PFSK-1 (cell line): ENCODE data around the gene PHF13.

ENCODE experiments used
- FOXP2 ChIP-seq: optimal IDR thresholded peaks from 2 replicates; pipeline ENCODE3; 2011; ENCODE audit warnings: borderline replicate concordance, control low read depth, inconsistent platforms; ENCODE audit not compliant: insufficient read depth; ENCODE audit errors: extremely low read length, extremely low read depth
- POLR2AphosphoS5 ChIP-seq: IDR thresholded peaks from 2 replicates; pipeline ENCODE4 v1.6.1; 2012; ENCODE audit warnings: low read depth, mild to moderate bottlenecking, control low read depth, low read length, moderate library complexity
- REST ChIP-seq, 2 experiments: IDR thresholded peaks; 2 replicates each; pipeline versions ENCODE4 v1.6.1 to v1.8.0; 2011 to 2012; ENCODE audit warnings: low read depth in 2 of 2, low read length in 2 of 2, control low read depth in 1 of 2, inconsistent platforms in 1 of 2, mild to moderate bottlenecking in 1 of 2, moderate library complexity in 1 of 2; ENCODE audit not compliant: insufficient read depth in 1 of 2
- SIN3A ChIP-seq: IDR thresholded peaks from 2 replicates; pipeline ENCODE4 v1.6.1; 2012; ENCODE audit warnings: mild to moderate bottlenecking, low read length, moderate library complexity, borderline replicate concordance; ENCODE audit not compliant: insufficient read depth
- TAF1 ChIP-seq: IDR thresholded peaks from 2 replicates; pipeline ENCODE4 v1.6.1; 2012; ENCODE audit warnings: low read length, control low read depth, borderline replicate concordance; ENCODE audit not compliant: insufficient read depth

Gene PHF13

GRCh38 chr1:6614019-6614928 is 743 bp downstream of the PHF13 start:
- TF ChIP-seq SIN3A = no peak; the same call in 1 of the 2 replicates
- TF ChIP-seq POLR2AphosphoS5 = no peak
- no peak for TF ChIP-seq TAF1
- TF ChIP-seq FOXP2 = no peak
- no peak for TF ChIP-seq REST (IDR thresholded peaks at IDR 0.05; ENCODE audit: insufficient read depth in 1 of 2, low read depth in 2 of 2, low read length in 2 of 2)

- TF ChIP-seq SIN3A = no peak
- no peak for TF ChIP-seq POLR2AphosphoS5
- TF ChIP-seq REST (IDR thresholded peaks at IDR 0.05; ENCODE audit: insufficient read depth in 1 of 2, low read depth in 2 of 2, low read length in 2 of 2) = no peak
- no peak for TF ChIP-seq TAF1
- no peak for TF ChIP-seq FOXP2
Measured at GRCh38 chr1:6614929-6615785, 1.6 kb downstream of the PHF13 start.

- TF ChIP-seq TAF1 = no peak
- no peak for TF ChIP-seq REST (IDR thresholded peaks at IDR 0.05; ENCODE audit: insufficient read depth in 1 of 2, low read depth in 2 of 2, low read length in 2 of 2)
- TF ChIP-seq FOXP2 = no peak
- TF ChIP-seq POLR2AphosphoS5 = no peak
- TF ChIP-seq SIN3A = no peak
Measured at GRCh38 chr1:6619045-6619444, 5.5 kb downstream of the PHF13 start.

- no peak for TF ChIP-seq REST (IDR thresholded peaks at IDR 0.05; ENCODE audit: insufficient read depth in 1 of 2, low read depth in 2 of 2, low read length in 2 of 2)
- no peak for TF ChIP-seq POLR2AphosphoS5
- no peak for TF ChIP-seq SIN3A
- TF ChIP-seq TAF1 = no peak
- TF ChIP-seq FOXP2 = no peak
Measured at GRCh38 chr1:6621429-6622391, 8.2 kb downstream of the PHF13 start.
